Stimulated activated CD4-positive, alpha-beta T cell treated with anti-CD3 and anti-CD28 coated beads, TNF-alpha, amount 100 ng/mL, for 48 hours (primary cell): ENCODE results near the gene ARHGAP44.
"Not testable (repeated sequence)": the region's sequence is repeated elsewhere in the genome, so short reads cannot be mapped to it uniquely, and the experiment has no call there.

Source experiments
- DNase-seq, 3 donors: peaks; one replicate each; pipeline ENCODE4 v3.0.0-alpha.2; 2020; ENCODE audit warnings: low read depth in 3 of 3

ARHGAP44 gene

GRCh38 chr17:12815642-12816141 lies 26.4 kb downstream of the ARHGAP44 start:
- DNase-seq, result no peak

DNA sequence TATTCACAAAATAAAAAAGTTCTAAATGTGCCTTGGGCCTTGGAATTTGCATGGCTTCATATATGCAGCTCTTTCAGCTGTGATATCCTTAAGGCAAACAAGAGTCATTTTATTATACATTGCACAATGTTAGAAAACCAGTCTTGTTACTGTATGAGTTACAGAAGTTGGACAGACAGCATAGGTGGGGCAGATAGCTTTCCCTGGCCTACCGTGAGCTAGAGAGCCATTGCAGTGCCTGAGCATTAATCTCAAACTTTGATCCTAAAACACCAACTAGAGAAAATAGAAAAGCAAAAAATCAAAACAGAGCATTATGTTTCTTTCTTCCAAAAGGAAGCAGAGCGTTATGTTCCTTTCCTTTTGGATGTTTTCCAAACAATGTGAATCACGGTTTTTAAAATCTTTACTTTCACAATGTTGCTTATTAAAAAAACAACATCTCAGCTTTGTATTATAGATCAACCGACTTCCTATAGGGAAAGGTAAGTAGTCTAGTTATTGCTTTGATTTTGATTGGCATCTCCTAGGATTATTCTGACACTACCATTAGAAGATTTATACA lies 32.2 kb downstream of the ARHGAP44 start:
- no peak for DNase-seq

DNA sequence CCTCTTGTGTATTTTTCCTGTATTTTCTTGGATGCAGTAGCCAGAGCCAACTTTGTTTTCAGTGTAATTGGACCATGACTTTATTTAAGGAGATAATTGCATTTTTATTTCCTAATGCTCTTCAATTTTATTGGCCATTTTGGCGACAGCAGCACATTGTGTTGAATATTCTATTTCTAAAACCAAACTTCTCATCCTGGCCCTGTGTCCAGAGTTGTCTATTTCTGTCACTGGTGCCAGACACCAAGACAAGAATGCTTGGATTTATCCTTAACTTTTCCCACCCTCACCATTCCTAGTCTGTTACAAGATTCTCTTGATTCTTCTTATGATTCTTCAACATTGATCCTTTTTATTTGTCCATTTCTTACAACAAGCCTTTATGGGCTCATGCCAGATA lies 37.1 kb downstream of the ARHGAP44 start:
- DNase-seq, result no peak

- DNase-seq, result no peak
Observed at GRCh38 chr17:12830777-12831247, 41.5 kb downstream of the ARHGAP44 start.

DNA sequence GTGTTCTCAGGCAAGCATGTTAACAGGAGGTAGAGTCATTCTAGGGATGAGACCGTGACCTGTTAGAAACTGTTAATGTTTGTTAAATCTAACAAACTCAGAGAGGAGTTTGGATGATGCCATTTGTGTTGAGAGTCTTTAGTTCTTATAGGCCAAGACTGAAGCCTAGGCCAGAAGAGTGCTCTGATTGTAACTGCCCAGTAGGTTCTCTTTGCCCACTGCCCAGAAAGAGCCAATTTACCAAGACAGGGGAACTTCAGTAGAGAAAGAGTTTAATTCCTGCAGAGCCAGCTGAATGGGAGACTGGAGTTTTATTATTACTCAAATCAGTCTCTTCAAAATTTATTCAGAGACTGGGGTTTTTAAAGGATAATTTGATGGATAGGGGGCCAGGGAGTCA lies 42.5 kb downstream of the ARHGAP44 start:
- no peak for DNase-seq

DNA sequence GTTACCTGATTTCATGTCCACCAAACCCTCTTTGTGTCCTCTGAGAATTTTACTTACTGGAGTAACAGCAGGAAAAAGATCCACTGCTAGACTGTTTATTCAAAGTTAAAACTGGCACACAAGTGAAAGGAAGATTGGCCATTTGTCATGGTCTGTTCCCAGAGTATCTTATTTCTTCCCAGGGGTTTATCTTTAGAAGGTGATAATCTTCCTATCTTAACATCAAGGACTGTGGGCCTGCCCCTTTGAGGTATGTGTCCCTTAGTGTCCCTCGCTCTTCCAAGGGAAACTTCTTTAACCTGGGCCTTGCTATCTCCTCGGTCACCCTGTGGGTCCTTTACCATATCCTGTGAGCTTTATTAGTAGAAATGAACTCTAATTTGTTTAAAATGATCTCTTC lies 49.7 kb downstream of the ARHGAP44 start:
- DNase-seq, result no peak

- no peak for DNase-seq
Observed at GRCh38 chr17:12842936-12843335, 53.6 kb downstream of the ARHGAP44 start.

DNA sequence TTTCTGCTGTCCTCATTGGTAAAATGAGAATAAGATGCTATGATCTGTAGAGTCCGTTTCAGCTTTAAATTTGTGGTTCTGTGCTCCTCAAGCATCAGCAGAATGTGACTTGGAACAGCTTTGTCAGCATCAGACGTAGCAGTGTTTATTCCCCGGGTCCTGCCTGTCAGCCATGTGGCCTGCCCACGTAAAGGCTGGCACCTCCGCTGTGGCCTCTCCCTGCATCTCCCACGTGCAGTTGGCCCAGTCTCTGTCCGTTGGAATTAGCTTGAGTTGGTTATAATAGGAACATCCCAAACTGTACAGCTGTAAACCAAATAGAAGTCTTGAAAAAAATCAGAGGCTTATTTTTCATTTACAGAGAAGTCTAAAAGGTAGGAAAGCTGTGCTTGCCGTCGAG lies 61.7 kb downstream of the ARHGAP44 start:
- no peak for DNase-seq

DNA sequence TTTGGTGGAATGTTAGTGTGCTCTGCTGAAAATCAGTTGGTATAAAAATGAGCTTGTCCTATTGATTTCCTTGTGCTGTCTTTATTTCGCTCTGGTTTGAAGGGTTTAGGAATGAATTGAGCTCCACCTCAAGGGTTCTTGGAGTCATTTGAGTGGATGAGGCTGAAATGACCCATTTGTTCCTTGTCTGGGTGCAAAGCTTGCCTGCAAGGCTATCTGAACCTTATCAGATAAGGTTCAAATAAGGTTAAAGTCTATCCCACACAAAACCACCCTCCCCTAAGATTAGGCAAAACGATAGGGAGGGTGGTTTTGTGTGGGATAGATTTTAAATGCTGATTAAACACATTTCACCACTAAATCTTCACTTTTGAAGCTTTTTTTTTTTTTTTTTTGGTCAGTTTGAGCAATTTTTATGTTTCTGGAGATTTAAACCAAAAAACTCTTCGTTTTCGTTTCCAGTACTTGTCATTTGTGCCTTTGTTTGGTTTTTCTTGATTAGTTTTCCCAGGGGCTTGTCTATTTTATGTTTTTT lies 62.7 kb downstream of the ARHGAP44 start:
- DNase-seq, result no peak

DNA sequence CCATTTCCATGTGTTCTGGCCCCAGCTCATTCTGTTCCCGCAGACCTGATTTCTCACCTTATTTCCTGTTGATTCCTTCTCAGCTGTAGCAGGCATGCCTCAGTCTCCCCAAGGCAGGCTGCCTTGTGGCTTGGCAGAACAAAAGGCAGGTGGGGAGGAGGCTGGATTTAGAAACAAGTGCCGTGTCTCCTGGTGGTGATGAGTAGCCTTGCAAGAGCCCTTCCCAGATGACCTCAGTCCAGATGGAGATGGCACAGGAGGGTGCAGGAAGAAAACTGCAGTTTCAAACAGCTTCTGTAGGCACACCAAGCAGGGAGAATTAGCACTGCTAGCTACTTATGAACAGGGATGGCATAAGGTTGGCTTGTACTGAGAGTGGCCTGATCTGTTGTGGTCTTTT lies 64.6 kb downstream of the ARHGAP44 start:
- DNase-seq, result no peak

- DNase-seq, result no peak
Observed at GRCh38 chr17:12856416-12856815, 67.1 kb downstream of the ARHGAP44 start.

DNA sequence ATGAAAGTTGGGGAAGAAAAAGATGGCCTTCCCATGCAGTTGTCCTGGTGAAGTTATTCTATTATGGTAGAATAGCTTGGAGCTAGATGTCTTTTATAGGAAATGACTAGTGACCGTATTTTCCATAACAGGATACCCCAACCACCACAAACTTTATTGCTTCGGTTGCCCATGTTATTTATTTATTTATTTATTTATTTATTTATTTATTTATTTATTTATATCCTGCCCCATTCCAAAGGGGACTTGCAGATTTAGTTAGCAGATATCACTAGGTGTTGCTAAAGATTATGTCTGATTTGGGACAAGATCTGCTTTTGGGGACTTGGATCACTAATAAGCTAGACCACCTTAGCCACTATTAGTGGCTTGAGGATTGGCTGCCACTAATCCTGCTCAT lies 68.3 kb downstream of the ARHGAP44 start:
- DNase-seq, result no peak

DNA sequence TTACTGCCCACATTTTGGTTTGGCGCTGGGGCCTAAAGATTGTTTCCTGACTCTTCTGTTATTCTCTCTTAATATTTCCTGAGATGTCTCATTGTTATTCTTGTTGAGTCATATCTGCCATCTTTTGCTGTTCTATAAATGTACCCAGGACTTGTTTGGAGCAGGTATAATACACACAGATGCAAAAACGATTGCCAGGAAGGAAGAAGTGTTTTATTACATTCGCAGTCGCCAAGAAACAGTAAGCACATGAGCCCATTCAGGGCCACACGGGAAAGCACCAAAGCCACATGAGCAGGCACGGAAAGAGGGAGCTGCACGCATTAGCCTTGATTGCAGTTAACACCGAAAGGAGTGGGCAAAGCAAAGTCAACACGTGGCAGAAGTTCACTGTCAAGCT lies 70.2 kb downstream of the ARHGAP44 start:
- no peak for DNase-seq

DNA sequence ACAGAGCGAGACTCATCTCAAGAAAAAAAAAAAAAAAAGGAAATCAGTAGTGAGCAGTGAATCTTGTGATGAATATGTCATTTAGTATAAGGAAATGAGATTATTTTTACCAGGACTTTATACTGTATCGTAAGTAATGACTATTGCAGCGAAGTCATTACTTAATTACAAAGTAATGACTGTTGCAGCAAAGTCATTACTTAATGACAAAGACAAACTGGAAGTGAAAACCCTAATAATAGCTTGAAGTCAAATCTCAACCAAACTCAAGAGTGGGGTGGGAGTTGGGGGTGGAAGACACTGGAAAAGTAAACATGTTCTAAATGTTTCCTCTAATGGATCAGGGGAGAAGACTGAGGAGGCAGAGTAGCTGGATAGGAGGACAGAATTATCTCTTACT lies 76.5 kb downstream of the ARHGAP44 start:
- no peak for DNase-seq

- DNase-seq, result no peak
Observed at GRCh38 chr17:12866244-12866643, 76.9 kb downstream of the ARHGAP44 start.

- no peak for DNase-seq
Observed at GRCh38 chr17:12867726-12868125, 78.4 kb downstream of the ARHGAP44 start.

- DNase-seq, result not testable (repeated sequence)
Observed at GRCh38 chr17:12873415-12874125, 84.3 kb downstream of the ARHGAP44 start.

DNA sequence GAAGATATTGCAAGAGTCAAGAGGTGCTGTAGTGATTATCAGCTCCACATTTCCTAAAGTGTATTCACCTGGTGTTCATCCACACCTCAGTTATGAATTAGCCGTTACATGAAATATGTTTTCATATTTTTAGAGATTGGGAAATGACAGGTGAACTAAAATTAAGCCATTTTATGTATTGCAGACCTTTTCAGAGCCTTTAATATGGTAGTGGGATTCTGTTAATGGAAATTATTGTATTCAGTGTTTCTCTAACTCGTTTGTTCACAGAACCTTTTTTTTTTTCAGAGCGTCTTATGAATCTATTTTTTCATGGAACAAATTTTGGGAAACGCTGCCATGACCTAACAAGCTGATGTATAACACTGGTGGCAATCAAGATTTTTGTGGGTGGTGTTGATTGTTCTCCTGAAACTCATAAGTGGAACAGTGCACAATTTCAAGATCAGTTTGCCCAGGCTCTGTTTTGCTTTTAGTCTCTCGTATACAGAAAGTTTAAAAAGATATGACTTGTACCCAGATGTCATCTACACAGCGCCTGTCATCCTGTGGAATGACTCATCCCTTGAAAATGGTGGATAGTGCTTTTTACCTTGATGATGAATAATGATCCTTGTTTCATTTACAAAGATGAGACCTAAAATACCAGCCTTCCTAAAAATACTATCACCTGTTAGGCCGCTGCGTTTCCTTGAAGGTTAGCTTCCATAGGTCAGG lies 88.8 kb downstream of the ARHGAP44 start:
- no peak for DNase-seq

- not testable (repeated sequence) for DNase-seq
Observed at GRCh38 chr17:12879096-12879495, 89.8 kb downstream of the ARHGAP44 start.

GRCh38 chr17:12883472-12883871 lies 94.2 kb downstream of the ARHGAP44 start:
- no peak for DNase-seq

- DNase-seq, result no peak
Observed at GRCh38 chr17:12887088-12887487, 97.8 kb downstream of the ARHGAP44 start.

DNA sequence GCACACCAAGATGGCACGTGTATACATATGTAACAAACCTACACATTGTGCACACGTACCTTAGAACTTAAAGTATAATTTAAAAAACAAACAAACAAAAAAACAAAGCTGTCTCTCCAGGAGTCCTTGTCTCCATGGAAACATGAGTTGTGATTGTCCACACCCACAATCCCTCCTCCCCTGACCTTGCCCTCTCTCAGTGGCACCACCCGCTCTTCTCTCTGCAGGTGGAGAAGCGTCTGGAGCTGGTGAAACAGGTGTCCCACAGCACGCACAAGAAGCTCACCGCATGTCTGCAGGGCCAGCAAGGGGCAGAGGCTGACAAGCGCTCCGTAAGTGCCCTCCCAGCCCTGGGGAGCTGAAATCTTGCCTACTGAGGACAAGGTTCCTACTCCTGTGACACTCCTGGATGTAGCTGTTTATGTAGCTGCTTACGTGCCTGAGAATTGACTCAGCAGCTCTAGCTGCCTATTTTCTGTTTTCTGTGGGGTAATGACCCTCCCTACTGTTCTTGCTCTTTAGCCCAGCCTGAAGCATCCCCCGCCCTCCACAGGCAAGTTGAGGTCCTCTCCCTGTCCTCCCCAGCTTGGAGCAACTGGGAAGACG lies 107.0 kb downstream of the ARHGAP44 start:
- DNase-seq, result no peak
